DND-41 (cell line): ENCODE results near the gene SLFN12L.

ENCODE experiments used
- ATAC-seq: fragments of 200-7000 bp; cut with Tn5 transposase; 3 replicates; pipeline ENCODE4 v1.9.1; 2021; ENCODE audit warnings: low read depth; ENCODE audit not compliant: insufficient read depth
- DNase-seq: peaks from one replicate; pipeline ENCODE4 v3.0.0-alpha.2; 2020
- H2AFZ ChIP-seq: 2 replicates; pipeline ENCODE4 v1.6.0; 2012; ENCODE audit warnings: low read depth, low read length
- H3K27ac ChIP-seq: 2 replicates; pipeline ENCODE4 v1.5.1; 2012; ENCODE audit warnings: low read length, inconsistent platforms
- H3K27me3 ChIP-seq: fragments of 200-600 bp; sonication (generic); 2 replicates; pipeline ENCODE4 v1.6.0; 2012; ENCODE audit warnings: low read length, mild to moderate bottlenecking, inconsistent platforms; ENCODE audit not compliant: insufficient read depth, poor library complexity
- H3K36me3 ChIP-seq: 2 replicates; pipeline ENCODE4 v1.5.1; 2012; ENCODE audit warnings: low read length, inconsistent platforms; ENCODE audit not compliant: insufficient read depth
- H3K4me1 ChIP-seq: 2 replicates; pipeline ENCODE4 v1.5.1; 2012; ENCODE audit warnings: mild to moderate bottlenecking, low read length; ENCODE audit not compliant: insufficient read depth
- H3K4me2 ChIP-seq: 2 replicates; pipeline ENCODE4 v1.6.0; 2012; ENCODE audit warnings: mild to moderate bottlenecking, moderate library complexity, low read length, inconsistent platforms; ENCODE audit not compliant: insufficient read depth
- H3K4me3 ChIP-seq, 2 experiments: fragments of 200-600 bp in 1 of 2; shearing (Covaris generic) in 1 of 2; 2 replicates each; pipeline ENCODE4 v1.5.1; 2012 to 2016; ENCODE audit warnings: inconsistent platforms in 2 of 2, low read length in 2 of 2, mild to moderate bottlenecking in 2 of 2, low read depth in 1 of 2, moderate library complexity in 1 of 2
- H3K79me2 ChIP-seq: 2 replicates; pipeline ENCODE4 v1.6.0; 2012; ENCODE audit warnings: low read length, inconsistent platforms; ENCODE audit not compliant: insufficient read depth
- H3K9ac ChIP-seq: 2 replicates; pipeline ENCODE4 v1.6.0; 2012; ENCODE audit warnings: low read depth, mild to moderate bottlenecking, inconsistent platforms, low read length, moderate library complexity
- H3K9me3 ChIP-seq: 2 replicates; pipeline ENCODE4 v1.5.1; 2012; ENCODE audit warnings: low read length, moderate library complexity, mild to moderate bottlenecking, inconsistent platforms; ENCODE audit not compliant: insufficient read depth, severe bottlenecking
- H4K20me1 ChIP-seq: 2 replicates; pipeline ENCODE4 v1.6.0; 2012; ENCODE audit warnings: low read length; ENCODE audit not compliant: insufficient read depth
- EZH2 ChIP-seq: IDR thresholded peaks from 3 replicates; pipeline ENCODE4 v1.6.1; 2012; ENCODE audit warnings: borderline replicate concordance, low read depth, mild to moderate bottlenecking, moderate library complexity, low read length, inconsistent platforms; ENCODE audit not compliant: severe bottlenecking
- TF ChIP-seq, protein P1 (sequence below): IDR thresholded peaks from 2 replicates; pipeline ENCODE4 v1.5.1; 2012; ENCODE audit warnings: borderline replicate concordance, low read length, moderate library complexity, mild to moderate bottlenecking; ENCODE audit not compliant: poor library complexity, severe bottlenecking; ENCODE audit errors: extremely low read depth

SLFN12L gene

DNA sequence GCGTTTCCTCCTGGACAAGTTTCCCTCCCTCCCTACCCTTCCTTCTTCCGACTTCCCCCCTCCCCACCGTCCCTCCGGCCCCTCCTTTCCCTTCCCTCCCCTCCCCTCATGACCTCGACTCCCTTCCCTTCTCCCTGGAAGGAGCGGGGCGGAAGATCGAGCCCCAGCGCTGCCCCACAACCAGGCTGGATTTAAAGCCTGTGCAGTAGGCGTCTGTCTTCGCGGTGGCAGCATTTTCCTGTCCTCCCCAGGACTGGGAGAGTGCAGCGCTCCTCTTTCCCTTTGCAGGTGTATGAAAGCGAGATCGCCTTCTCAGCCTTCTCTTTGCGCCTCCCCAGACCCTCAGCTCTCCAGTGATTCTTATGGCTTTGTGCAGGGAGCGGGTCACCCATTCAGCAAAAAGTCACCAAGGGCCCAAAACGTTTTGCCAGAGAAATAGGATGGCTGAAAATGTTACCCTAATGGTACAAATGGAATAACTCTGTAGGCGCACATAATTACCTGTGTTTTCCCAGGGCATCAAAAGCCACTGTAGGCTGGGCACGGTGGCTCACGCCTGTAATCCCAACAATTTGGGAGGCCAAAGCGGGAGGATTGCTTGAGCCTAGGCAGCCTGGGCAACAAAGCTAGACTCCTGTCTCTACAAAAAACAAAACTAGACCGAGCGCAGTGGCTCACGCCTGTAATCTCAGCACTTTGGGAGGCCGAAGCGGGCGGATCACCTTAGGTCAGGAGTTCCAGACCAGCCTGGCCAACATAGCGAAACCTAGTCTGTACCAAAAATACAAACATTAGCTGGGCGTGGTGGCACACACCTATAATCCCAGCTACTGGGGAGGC lies 40.8 kb downstream of the SLFN12L start:
- TF ChIP-seq, protein P1, sequence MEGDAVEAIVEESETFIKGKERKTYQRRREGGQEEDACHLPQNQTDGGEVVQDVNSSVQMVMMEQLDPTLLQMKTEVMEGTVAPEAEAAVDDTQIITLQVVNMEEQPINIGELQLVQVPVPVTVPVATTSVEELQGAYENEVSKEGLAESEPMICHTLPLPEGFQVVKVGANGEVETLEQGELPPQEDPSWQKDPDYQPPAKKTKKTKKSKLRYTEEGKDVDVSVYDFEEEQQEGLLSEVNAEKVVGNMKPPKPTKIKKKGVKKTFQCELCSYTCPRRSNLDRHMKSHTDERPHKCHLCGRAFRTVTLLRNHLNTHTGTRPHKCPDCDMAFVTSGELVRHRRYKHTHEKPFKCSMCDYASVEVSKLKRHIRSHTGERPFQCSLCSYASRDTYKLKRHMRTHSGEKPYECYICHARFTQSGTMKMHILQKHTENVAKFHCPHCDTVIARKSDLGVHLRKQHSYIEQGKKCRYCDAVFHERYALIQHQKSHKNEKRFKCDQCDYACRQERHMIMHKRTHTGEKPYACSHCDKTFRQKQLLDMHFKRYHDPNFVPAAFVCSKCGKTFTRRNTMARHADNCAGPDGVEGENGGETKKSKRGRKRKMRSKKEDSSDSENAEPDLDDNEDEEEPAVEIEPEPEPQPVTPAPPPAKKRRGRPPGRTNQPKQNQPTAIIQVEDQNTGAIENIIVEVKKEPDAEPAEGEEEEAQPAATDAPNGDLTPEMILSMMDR, result no peak
- TF ChIP-seq EZH2, result no peak
- no peak overlapping the region for H3K4me2 ChIP-seq
- no peak overlapping the region for H3K9ac ChIP-seq
- peaks cover 67% of the 10 kb centered on the region for H3K36me3 ChIP-seq
- no peaks in the 10 kb centered on the region for H3K4me1 ChIP-seq
- H4K20me1 ChIP-seq, result peaks cover 41% of the 10 kb centered on the region
- DNase-seq (no peak), ATAC-seq (no peak)
- H3K27ac ChIP-seq, result no peak overlapping the region
- no peak overlapping the region for H3K4me3 ChIP-seq
- H2AFZ ChIP-seq, result no peak overlapping the region
- peaks cover 91% of the 10 kb centered on the region for H3K79me2 ChIP-seq
- no peaks in the 10 kb centered on the region for H3K27me3 ChIP-seq
- H3K9me3 ChIP-seq, result no peaks in the 10 kb centered on the region

DNA sequence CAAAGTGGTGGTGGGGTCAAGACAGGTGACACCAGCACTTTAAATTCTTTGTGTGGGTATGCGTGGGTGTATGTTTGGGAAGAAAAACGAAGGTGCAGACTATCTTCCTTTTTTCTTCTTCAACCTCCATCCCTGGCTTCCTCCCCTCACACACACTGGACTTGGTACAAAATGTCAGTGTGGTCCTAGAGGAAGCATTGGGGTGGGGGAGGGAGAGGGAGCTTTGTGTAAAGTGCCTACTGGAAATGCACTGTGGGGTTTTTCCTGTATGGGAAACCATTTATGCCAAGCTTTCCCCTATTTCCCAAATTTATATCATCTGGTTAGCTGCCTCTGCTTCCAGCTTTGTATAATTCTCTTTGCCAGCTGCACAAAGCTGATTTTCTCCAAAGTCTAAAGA lies 44.4 kb downstream of the SLFN12L start:
- Histone ChIP-seq H3K36me3 (peaks cover 71% of the 10 kb centered on the region), H3K4me3 (no peak overlapping the region), H2AFZ (no peak overlapping the region), H3K27ac (no peak overlapping the region), H4K20me1 (peaks cover 12% of the 10 kb centered on the region), H3K4me1 (no peaks in the 10 kb centered on the region), H3K4me2 (no peak overlapping the region), H3K9ac (no peak overlapping the region), H3K27me3 (no peaks in the 10 kb centered on the region), H3K9me3 (no peaks in the 10 kb centered on the region), H3K79me2 (peaks cover 90% of the 10 kb centered on the region)
- DNase-seq (no peak), ATAC-seq (no peak)
- TF ChIP-seq, protein P1, result no peak

DNA sequence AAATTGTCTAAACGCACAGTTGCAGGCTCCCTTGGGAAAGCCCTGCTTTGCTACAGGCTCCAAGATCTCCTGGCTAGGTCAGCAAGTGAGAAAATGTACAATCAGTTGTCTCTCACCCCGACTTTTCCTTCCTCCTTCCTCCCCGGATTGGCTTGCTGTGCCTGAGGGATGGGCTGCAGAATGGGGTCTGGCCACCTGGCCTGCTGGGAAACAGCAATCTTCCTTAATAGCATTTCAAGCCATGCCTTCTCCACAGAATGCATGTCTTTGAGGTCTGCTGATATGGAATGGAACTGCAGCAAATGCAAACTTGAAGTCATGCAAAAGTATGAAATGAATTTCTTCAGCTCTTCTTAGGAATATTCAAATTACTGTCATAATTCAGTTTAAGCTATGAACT lies 46.1 kb downstream of the SLFN12L start:
- no peak overlapping the region for H3K27ac ChIP-seq
- H3K9me3 ChIP-seq, result no peaks in the 10 kb centered on the region
- H2AFZ ChIP-seq, result no peak overlapping the region
- H3K4me3 ChIP-seq, result no peak overlapping the region
- ATAC-seq, result no peak
- no peak overlapping the region for H3K9ac ChIP-seq
- peaks cover 75% of the 10 kb centered on the region for H3K36me3 ChIP-seq
- H3K4me2 ChIP-seq, result no peak overlapping the region
- no peak for TF ChIP-seq EZH2
- TF ChIP-seq, protein P1, result no peak
- H3K4me1 ChIP-seq, result no peaks in the 10 kb centered on the region
- DNase-seq, result no peak
- H3K79me2 ChIP-seq, result peaks cover 89% of the 10 kb centered on the region
- no peaks in the 10 kb centered on the region for H3K27me3 ChIP-seq
- peaks cover 10% of the 10 kb centered on the region for H4K20me1 ChIP-seq
